GM19193 (cell line): ENCODE results near the gene DNMT3B.

Experiments used
- POLR2A ChIP-seq: IDR thresholded peaks from 4 replicates; pipeline ENCODE4 v1.6.1; 2011; ENCODE audit not compliant: insufficient read depth, insufficient read length; ENCODE audit errors: extremely low read depth

The DNMT3B gene

DNA sequence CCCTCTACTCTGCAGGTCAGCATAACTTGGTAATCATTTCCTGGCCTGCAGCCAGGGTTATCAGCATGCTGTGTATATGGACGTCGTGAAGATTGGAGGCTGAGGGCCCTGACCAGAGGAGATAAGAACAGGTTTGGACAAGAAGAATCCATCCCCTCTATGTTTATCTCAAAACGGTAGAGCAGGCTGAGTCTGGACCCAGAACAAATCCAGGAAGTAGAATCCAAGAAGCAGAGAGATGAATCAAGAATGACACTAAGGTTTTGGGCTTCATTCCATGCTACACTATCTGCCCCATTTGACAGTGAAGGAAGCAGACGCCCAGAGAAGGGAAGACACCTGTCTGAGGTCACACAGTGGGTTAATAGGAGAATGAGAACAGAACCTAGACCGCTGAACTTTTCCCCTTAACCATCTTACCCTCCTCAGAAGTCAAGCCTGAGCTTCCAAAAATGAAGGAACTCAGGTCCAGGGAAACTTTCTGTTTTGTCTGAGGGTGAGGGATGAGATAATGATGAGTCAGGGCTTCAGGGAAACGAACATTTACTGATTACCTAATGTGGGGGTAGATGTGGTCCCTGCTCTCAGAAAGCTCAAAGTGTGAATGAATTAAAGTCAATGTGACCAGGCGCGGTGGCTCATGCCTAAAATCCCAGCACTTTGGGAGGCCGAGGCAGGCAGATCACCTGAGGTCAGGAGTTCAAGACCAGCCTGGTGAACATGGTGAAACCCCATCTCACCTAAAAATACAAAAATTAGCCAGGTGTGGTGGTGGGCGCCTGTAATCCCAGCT lies 9.5 kb upstream of the DNMT3B start:
- no peak for TF ChIP-seq POLR2A

DNA sequence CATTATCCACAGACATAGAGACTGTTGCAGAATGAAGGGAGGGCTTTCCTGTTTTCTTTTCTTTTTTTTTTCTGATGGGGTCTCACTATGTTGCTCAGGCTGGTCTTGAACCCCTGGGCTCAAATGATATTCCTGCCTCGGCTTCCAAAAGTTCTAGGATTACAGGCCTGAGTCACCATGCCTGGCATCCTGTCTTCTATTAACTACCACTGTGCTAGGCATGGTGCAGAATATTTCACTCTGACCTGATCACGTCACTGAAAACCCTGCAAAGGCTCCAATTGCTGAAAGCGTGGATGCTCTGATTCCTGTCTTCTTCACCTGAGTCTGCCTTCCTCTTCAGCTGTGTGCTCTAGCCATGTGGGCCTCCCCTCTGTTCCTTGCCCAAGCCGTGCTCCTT lies 8.5 kb upstream of the DNMT3B start:
- TF ChIP-seq POLR2A, result no peak

- no peak for TF ChIP-seq POLR2A
Observed at GRCh38 chr20:32756156-32756555, 6.0 kb upstream of the DNMT3B start.

- TF ChIP-seq POLR2A, result no peak
Observed at GRCh38 chr20:32761417-32761830, 761 bp upstream of the DNMT3B start.

DNA sequence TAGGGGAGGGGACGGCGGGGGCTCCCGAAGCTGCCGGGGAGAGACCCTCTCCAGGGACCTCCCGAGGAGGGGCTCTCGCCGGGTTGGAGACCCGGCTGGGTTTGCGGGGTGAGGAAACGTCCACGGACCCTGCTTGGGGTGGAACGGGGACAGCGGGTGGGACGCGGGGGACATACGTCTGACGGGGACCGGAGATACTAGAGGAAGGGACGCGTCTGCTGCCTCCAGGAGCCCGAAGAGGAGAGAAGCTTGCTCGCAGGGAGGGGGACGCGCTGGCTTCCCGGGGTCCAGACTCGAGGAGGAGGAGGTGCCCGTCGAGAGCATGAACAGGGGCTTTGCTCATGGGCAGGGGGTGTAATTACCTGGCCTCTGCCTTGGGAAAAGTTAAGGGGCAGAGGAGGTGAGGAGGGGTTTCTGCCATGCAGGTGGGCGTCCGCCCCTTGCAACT lies 593 bp downstream of the DNMT3B start:
- no peak for TF ChIP-seq POLR2A

GRCh38 chr20:32763202-32764004 lies 1.2 kb downstream of the DNMT3B start:
- no peak for TF ChIP-seq POLR2A

- no peak for TF ChIP-seq POLR2A
Observed at GRCh38 chr20:32764005-32764960, 2.1 kb downstream of the DNMT3B start.

DNA sequence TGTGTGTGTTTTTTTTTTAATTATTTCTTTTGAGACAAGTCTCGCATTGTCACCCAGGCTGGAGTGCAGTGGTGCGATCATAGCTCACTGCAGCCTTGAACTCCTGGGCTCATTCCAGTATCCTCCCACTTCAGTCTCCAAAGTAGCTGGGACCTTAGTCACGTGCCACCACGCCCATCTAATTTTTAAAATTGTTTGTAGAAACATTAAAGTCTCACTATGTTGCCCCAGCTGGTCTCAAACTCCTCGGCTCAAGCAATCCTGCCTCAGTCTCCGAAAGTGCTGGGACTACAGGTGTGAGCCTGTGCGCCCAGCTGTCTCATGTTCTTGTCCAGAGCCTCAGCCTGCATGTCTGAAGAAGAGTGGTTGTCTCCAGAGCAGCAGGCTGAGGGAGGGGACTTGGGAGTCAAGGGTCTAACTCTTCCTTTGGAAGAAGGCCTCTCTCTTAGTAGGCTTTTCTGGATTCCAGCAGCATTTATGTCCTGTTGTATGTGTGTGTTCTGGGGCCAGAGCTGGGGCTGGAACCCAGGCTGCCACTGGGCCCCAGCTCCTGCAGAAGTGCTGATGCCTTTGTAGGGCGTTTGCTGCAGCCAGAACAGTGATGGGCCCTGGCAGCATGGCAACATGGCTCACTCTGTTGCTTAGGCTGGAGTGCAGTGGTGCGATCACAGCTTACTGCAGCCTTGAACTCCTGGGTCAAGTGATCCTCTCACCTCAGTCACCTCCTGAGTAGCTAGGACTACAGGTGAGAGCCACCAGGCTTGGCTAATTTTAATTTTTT lies 5.4 kb downstream of the DNMT3B start:
- TF ChIP-seq POLR2A, result no peak

DNA sequence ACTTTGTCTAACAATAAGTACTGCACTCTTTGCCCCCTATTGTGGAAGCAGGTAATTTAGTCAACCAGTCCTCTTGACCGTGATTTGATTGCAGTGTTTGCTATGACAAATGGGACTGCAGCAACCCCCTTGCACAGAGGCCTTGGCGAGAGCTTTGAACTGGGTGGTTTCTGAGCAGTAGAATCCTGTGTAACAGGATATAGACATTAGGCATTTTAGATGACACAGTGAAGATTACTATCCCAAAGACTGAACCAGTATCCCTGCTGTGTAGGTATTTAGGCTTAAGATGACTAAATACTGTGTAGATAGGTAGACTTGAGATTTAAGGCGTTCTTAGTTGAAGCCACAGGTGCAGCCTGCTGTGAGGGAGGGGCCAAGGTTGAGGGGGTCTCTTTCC lies 9.9 kb downstream of the DNMT3B start:
- no peak for TF ChIP-seq POLR2A

DNA sequence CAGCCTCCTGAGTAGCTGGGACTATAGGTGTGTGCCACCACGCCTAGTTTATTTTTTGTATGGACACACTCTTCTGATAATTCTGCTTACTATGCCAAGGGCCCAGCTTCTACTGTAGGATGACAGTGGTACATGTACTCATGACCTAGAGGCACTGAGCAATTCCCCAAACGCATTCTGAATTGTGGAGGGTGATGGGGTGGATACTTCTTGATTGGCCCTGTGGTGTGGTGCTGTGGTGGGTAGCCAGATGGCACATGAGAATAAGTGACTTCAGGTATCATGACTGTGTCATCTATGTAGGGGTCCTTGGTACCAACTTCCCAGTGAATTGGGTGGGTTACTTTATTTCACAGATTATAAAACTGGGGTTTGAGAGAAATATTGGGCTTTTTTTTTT lies 11.0 kb downstream of the DNMT3B start:
- TF ChIP-seq POLR2A, result no peak

- no peak for TF ChIP-seq POLR2A
Observed at GRCh38 chr20:32773855-32774254, 11.7 kb downstream of the DNMT3B start.

DNA sequence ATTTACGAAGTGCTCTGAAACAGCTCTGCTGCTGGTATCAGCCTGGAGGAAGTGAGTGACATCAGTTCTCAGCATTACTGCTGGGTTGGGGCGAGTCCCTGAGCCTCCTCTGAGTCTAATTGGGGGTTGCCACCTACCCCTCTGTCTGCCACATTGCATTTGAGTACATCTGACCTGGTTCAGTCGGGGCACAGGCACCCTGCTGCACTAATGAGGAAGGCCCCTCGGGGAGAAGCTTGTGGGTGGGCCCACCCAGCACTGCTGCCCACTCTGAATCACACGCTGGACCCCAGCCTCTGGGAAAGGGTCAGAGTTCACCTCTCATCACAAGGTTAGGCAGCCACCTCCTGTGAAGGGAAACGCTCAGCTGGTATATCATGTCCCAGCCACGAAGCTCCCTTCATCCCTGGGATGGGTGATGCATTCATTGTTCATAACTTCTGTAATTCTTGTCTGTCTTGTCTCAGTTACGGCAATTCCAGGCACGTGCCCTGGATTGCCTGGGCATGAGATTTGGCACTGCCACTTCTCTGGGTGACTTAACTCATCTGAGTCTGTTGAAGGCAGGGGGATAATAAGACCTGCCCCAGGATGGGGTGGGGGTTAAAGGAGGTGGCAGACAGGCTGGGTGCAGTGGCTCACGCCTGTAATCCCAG lies 13.3 kb downstream of the DNMT3B start:
- TF ChIP-seq POLR2A, result no peak

GRCh38 chr20:32777177-32777956 lies 15.2 kb downstream of the DNMT3B start:
- TF ChIP-seq POLR2A, result no peak
